Calu3 (cell line): ENCODE measurements around the gene TEX2. TPM values are rescaled to one million over a fixed set of nuclear protein-coding genes. Genes with fewer than 3 reads are reported as not detected.

ENCODE experiments used
- BruUV-seq: library from RNA; stranded (reverse); fragments of 400-500 nt; replicated peaks from 2 replicates; lab custom pipeline; 2021; lab: Mats Ljungman, UMichigan
- CTCF ChIA-PET: fragments of 300-600 bp; sonication (Branson Sonifier 250); formaldehyde crosslinking; loops from one replicate; lab custom pipeline; 2022; ENCODE audit warnings: antibody characterized with exemption; lab: Charles Lee
- DNase-seq: peaks from one replicate; pipeline ENCODE4 v3.0.0; 2022
- H3K27ac Mint-ChIP-seq: one replicate; pipeline ENCODE4 v1.8.0; 2022; ENCODE audit warnings: mixed read lengths; ENCODE audit not compliant: unreplicated experiment
- H3K27me3 Mint-ChIP-seq: one replicate; pipeline ENCODE4 v1.8.0; 2022; ENCODE audit warnings: mixed read lengths; ENCODE audit not compliant: unreplicated experiment
- H3K36me3 Mint-ChIP-seq: one replicate; pipeline ENCODE4 v1.8.0; 2022; ENCODE audit warnings: mild to moderate bottlenecking, moderate library complexity, mixed read lengths; ENCODE audit not compliant: insufficient read depth, unreplicated experiment
- H3K4me1 Mint-ChIP-seq: one replicate; pipeline ENCODE4 v1.8.0; 2022; ENCODE audit warnings: mild to moderate bottlenecking, low read depth, mixed read lengths; ENCODE audit not compliant: unreplicated experiment
- H3K4me3 Mint-ChIP-seq: one replicate; pipeline ENCODE4 v1.8.0; 2022; ENCODE audit warnings: mild to moderate bottlenecking, low read depth, moderate library complexity, mixed read lengths; ENCODE audit not compliant: unreplicated experiment
- H3K9me3 Mint-ChIP-seq: one replicate; pipeline ENCODE4 v1.8.0; 2022; ENCODE audit warnings: low read depth, mixed read lengths; ENCODE audit not compliant: unreplicated experiment
- CTCF ChIP-seq: fragments of 200-600 bp; IDR thresholded peaks from one replicate; pipeline ENCODE4 v1.8.0; 2022; ENCODE audit warnings: antibody characterized with exemption; ENCODE audit not compliant: unreplicated experiment
- intact Hi-C: fragments of 100-400 bp; cut with micrococcal nuclease; formaldehyde crosslinking; loops from one replicate; pipeline ENCODE4 v1.10.0; 2022; ENCODE audit not compliant: unreplicated experiment
- total RNA-seq: library from RNA; stranded (reverse); gene quantifications from 2 replicates; pipeline ENCODE4 v1.2.3, GENCODE V29; 2022

TEX2 gene
- total RNA-seq, 1 experiment from 2014 or later = 12.3 TPM

- no peaks in the 10 kb centered on the region for H3K4me1 Mint-ChIP-seq
- no peak for DNase-seq
Measured at GRCh38 chr17:64148017-64148631, 114.9 kb downstream of the TEX2 start.

GRCh38 chr17:64147110-64148016 is 115.7 kb downstream of the TEX2 start:
- no peak for TF ChIP-seq CTCF
- Mint-ChIP-seq H3K27ac (peak overlapping the region; percentile 68), H3K4me1 (no peaks in the 10 kb centered on the region), H3K27me3 (no peaks in the 10 kb centered on the region), H3K9me3 (no peaks in the 10 kb centered on the region), H3K4me3 (no peak overlapping the region), H3K36me3 (peaks cover 18% of the 10 kb centered on the region)
- CTCF ChIA-PET = no interaction called here
- intact Hi-C loops = no loop called here
- DNase-seq = no peak
- no TSS peak for BruUV-seq

More at GRCh38 chr17:64148017-64148631, 114.9 kb downstream of the TEX2 start:
- no peaks in the 10 kb centered on the region for H3K27me3 Mint-ChIP-seq
- intact Hi-C loops = no loop called here
- H3K4me3 Mint-ChIP-seq = no peak overlapping the region
- H3K27ac Mint-ChIP-seq = peak overlapping the region; percentile 68
- no peaks in the 10 kb centered on the region for H3K9me3 Mint-ChIP-seq
- CTCF ChIA-PET = no interaction called here
- TF ChIP-seq CTCF = no peak
- TSS peak; percentile 19 for BruUV-seq
- H3K36me3 Mint-ChIP-seq = peaks cover 18% of the 10 kb centered on the region

- Mint-ChIP-seq H3K27me3 (no peaks in the 10 kb centered on the region), H3K9me3 (no peaks in the 10 kb centered on the region), H3K36me3 (peaks cover 18% of the 10 kb centered on the region), H3K4me3 (no peak overlapping the region), H3K4me1 (no peaks in the 10 kb centered on the region), H3K27ac (no peak overlapping the region)
- no peak for TF ChIP-seq CTCF
- intact Hi-C loops = no loop called here
- BruUV-seq = TSS peak; percentile 75
- DNase-seq = peak; percentile 29
- CTCF ChIA-PET = interaction anchor here (0.6 to 1.9 kb wide), 4 partner anchors 13 to 135 kb away, joined by 3 to 5 read pairs (median 4); no protein-coding TSS in a partner anchor
Measured at GRCh38 chr17:64146418-64147109, 116.5 kb downstream of the TEX2 start.

- BruUV-seq = no TSS peak
- intact Hi-C loops = loop anchor here (2.0 kb wide), 1 partner anchor 137 kb away; no protein-coding TSS in a partner anchor
- TF ChIP-seq CTCF = no peak
- no peaks in the 10 kb centered on the region for H3K9me3 Mint-ChIP-seq
- no peak overlapping the region for H3K4me3 Mint-ChIP-seq
- no peak overlapping the region for H3K27ac Mint-ChIP-seq
- H3K4me1 Mint-ChIP-seq = no peaks in the 10 kb centered on the region
- H3K27me3 Mint-ChIP-seq = no peaks in the 10 kb centered on the region
- DNase-seq = peak; percentile 88
- CTCF ChIA-PET = interaction anchor here (0.6 to 1.9 kb wide), 4 partner anchors 13 to 136 kb away, joined by 3 to 5 read pairs (median 4); no protein-coding TSS in a partner anchor
- peaks cover 18% of the 10 kb centered on the region for H3K36me3 Mint-ChIP-seq
Measured at GRCh38 chr17:64145751-64146417, 117.2 kb downstream of the TEX2 start.
